T-cell (primary cell): ENCODE measurements around the gene AGAP3. TPM values are rescaled to one million over a fixed set of nuclear protein-coding genes. Genes with fewer than 3 reads are reported as not detected.

ENCODE experiments used
- ATAC-seq, 4 experiments: fragments of 200-7000 bp in 3 of 4; fragments of 150-1000 bp in 1 of 4; cut with Tn5 transposase; replicated peaks in 1 of 4; 1 replicate in 3 of 4; 2 replicates in 1 of 4; pipeline ENCODE4 v1.10.0; 2021; ENCODE audit warnings: moderate library complexity in 3 of 4, mild to moderate bottlenecking in 2 of 4, moderate number of reproducible peaks in 1 of 4
- CTCF ChIA-PET, 2 donors: fragments of 300-600 bp; sonication (Branson Sonifier 250); formaldehyde crosslinking; loops; one replicate each; lab custom pipeline; 2022; ENCODE audit warnings: antibody characterized with exemption in 2 of 2; lab: Charles Lee
- POLR2A ChIA-PET, 2 donors: fragments of 300-600 bp; sonication (Branson Sonifier 250); formaldehyde crosslinking; loops; one replicate each; lab custom pipeline; 2022; ENCODE audit warnings: antibody characterized with exemption in 2 of 2; lab: Charles Lee
- DNase-seq, 35 experiments: peaks; one replicate each; pipeline versions ENCODE4 v3.0.0 to v3.0.0-alpha.2; 2013 to 2023
- H3K27ac ChIP-seq: one replicate; pipeline ENCODE4 v1.5.1; 2013; ENCODE audit warnings: low read length
- H3K27me3 ChIP-seq, 2 experiments: replicated peaks in 1 of 2; 1 replicate in 1 of 2; 2 replicates in 1 of 2; pipeline versions ENCODE4 v1.6.1 to v1.7.0; 2013; ENCODE audit warnings: low read length in 1 of 2, mixed read lengths in 1 of 2; ENCODE audit not compliant: control insufficient read depth in 2 of 2, insufficient read depth in 2 of 2; ENCODE audit errors: extremely low read depth in 1 of 2
- H3K36me3 ChIP-seq, 2 donors: 1 replicate in 1 of 2; 2 replicates in 1 of 2; pipeline versions ENCODE4 v1.6.1 to v1.7.0; 2013; ENCODE audit warnings: low read length in 1 of 2; ENCODE audit not compliant: control insufficient read depth in 2 of 2, insufficient read depth in 1 of 2; ENCODE audit errors: extremely low read depth in 1 of 2
- H3K4me1 ChIP-seq, 2 experiments: 1 replicate in 1 of 2; 2 replicates in 1 of 2; pipeline versions ENCODE4 v1.6.1 to v1.7.0; 2013; ENCODE audit warnings: low read length in 2 of 2, mixed read lengths in 1 of 2; ENCODE audit not compliant: insufficient read depth in 2 of 2, control insufficient read depth in 1 of 2; ENCODE audit errors: extremely low read depth in 1 of 2
- H3K4me3 ChIP-seq, 2 donors: 1 replicate in 1 of 2; 2 replicates in 1 of 2; pipeline versions ENCODE4 v1.5.1 to v1.7.0; 2013; ENCODE audit warnings: mild to moderate bottlenecking in 2 of 2, low read length in 1 of 2, moderate library complexity in 1 of 2; ENCODE audit not compliant: control insufficient read depth in 1 of 2; ENCODE audit errors: extremely low read depth in 1 of 2
- H3K9me3 ChIP-seq: 2 replicates; pipeline ENCODE4 v1.7.0; 2013
- H3K27ac Mint-ChIP-seq, 2 donors: one replicate each; pipeline ENCODE4 v1.8.0; 2020 to 2021; ENCODE audit warnings: mild to moderate bottlenecking in 2 of 2, mixed read lengths in 2 of 2
- H3K27me3 Mint-ChIP-seq, 2 donors: one replicate each; pipeline ENCODE4 v1.8.0; 2021 to 2022; ENCODE audit warnings: mixed read lengths in 2 of 2
- H3K36me3 Mint-ChIP-seq: one replicate; pipeline ENCODE4 v1.8.0; 2021; ENCODE audit warnings: mixed read lengths
- H3K4me1 Mint-ChIP-seq, 3 donors: one replicate each; pipeline ENCODE4 v1.8.0; 2020 to 2022; ENCODE audit warnings: mixed read lengths in 3 of 3, mild to moderate bottlenecking in 1 of 3
- H3K4me3 Mint-ChIP-seq, 3 donors: one replicate each; pipeline ENCODE4 v1.8.0; 2020 to 2022; ENCODE audit warnings: mild to moderate bottlenecking in 3 of 3, mixed read lengths in 3 of 3, moderate library complexity in 3 of 3
- H3K9me3 Mint-ChIP-seq, 3 donors: one replicate each; pipeline ENCODE4 v1.8.0; 2020 to 2022; ENCODE audit warnings: mixed read lengths in 3 of 3
- WGBS: methylation state at CpG from one replicate; pipeline ENCODE4 v1.1.5; 2013; ENCODE audit warnings: missing lambda C conversion rate; ENCODE audit not compliant: insufficient coverage; 5-methylcytosine and 5-hydroxymethylcytosine counted together
- total RNA-seq, 35 experiments: library from RNA in 6 of 35; stranded (reverse) in 6 of 35; fragments of 120-200 nt in 1 of 35; gene quantifications; one replicate each; pipeline versions ENCODE4 v1.2.1 to v1.2.4 and lab custom pipeline; 2013 to 2026

Gene AGAP3
- total RNA-seq, 5 donors from 2014 or later (not counting 1 experiment from before 2014, with no cell fraction given): 28.2 to 67.3 (median 50.9) TPM

DNA sequence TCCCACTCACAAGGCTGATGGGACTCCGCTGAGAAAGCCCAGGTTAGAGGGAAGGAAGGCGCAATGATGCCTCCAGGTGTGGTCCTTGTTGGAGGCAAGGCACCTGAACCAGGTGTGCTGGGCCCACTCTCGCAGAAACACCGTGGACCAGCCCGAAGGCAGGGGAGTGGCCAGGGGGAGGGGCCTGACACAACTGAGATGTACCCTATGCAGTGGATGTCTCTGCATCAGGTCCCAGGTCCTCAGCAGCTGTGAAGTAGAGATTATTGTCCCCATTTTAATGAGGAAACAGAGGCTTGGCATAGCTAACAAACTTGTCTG, 49.2 kb downstream of the AGAP3 start:
- Mint-ChIP-seq H3K36me3 (peaks cover 38% of the 10 kb centered on the region), H3K27me3 (no peaks in the 10 kb centered on the region), H3K4me1 (no peaks in the 10 kb centered on the region), H3K9me3 (no peaks in the 10 kb centered on the region), H3K4me3 (no peak overlapping the region), H3K27ac (no peak overlapping the region)
- no peaks in the 10 kb centered on the region for H3K9me3 ChIP-seq
- no peaks in the 10 kb centered on the region for H3K27me3 ChIP-seq
- no peak for ATAC-seq
- H3K4me3 ChIP-seq: no peak overlapping the region
- CTCF ChIA-PET: no interaction called here
- DNase-seq: no peak
- peaks cover 0 to 9% of the 10 kb centered on the region in 2 donors for H3K36me3 ChIP-seq
- no peaks in the 10 kb centered on the region for H3K4me1 ChIP-seq
- POLR2A ChIA-PET: no interaction called here
- 98% methylated on average over 5 of the region's 5 CpGs for WGBS
- H3K27ac ChIP-seq: no peak overlapping the region

DNA sequence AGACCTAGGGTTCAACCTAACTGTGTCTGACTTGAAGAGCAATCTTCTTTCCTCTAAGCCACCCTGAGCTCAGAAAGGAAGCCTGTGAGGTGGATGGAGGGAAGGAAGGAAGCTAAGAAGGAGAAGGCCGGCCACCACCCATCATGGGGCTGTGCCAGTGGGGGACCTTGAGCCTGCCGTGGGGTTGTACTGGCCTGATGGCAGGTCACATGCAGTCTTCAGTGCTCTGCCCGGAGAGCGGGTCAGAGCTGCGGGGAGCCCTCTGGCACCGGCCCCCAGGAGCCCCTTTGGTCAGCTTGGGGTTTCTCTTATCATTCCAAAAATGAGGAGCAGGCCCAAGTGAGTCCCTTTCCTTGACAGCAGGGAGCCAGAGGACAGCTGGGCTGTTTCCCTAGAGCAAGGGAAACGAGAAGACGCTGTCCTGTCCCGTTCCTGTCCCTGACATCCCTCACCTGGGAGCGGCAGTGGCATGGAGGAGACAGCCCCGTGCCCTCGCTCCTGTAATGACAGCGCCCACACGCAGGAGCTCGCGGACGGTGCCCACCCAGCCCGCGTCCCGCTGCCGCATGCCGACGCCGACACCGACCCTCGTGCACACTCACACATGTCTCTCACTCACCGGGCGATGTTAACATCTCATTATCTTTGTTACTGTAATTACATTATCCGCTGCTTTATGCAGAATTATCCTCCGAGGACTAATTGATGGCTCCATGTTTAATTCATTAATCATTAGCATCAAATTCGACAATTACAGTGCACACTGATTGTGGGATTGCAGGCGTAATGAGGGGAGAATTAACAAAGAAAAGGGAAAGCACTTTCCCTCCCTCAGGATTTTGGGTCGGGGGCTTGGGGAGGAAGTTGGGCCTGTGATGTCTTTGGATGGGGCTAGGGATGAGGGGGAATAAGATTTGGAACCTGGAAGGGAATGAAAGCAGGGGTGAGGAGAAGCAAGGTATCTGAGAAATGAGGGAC, 49.9 kb downstream of the AGAP3 start:
- ChIA-PET CTCF (no interaction called here), POLR2A (no interaction called here)
- H3K27me3 ChIP-seq: no peaks in the 10 kb centered on the region
- Mint-ChIP-seq H3K27ac (no peak overlapping the region), H3K36me3 (peaks cover 37% of the 10 kb centered on the region), H3K4me1 (no peaks in the 10 kb centered on the region), H3K9me3 (no peaks in the 10 kb centered on the region), H3K4me3 (no peak overlapping the region), H3K27me3 (no peaks in the 10 kb centered on the region)
- no peak overlapping the region for H3K4me3 ChIP-seq
- no peak overlapping the region for H3K27ac ChIP-seq
- WGBS: 97% methylated on average over 27 of the region's 33 CpGs
- no peaks in the 10 kb centered on the region for H3K9me3 ChIP-seq
- no peaks in the 10 kb centered on the region for H3K4me1 ChIP-seq
- DNase-seq: no peak
- ATAC-seq: no peak
- H3K36me3 ChIP-seq: peaks cover 0 to 9% of the 10 kb centered on the region in 2 donors

DNA sequence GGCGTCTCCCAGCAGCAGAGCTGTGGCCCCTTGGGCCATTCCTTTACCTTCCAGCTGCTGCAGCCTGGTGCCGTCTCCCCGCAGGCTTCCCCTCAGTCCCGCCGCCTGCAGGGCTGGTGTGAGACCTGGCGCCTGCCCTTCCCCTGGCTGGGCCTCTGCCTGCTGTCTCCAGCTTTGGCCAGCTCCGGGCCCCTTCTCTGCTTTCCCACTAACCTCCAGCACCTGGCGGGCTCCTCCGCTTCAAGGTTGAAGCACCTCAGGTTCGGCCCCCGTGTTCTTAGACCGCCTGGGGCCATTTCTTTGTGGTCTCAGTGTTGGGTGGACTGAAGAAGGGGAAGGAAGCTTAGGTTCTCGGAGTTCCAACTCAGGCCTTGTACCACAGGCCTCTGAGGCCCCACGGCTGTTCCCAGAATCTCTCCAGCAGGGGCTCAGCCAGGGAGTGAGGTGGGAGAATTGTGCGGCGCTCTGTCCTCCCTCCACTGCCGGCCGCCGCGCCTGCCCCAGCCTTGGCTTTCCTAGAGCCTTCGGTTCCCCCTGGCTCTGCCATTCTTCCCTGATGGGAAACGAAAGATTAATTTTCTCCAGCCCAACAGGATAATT, 50.9 kb downstream of the AGAP3 start:
- CTCF ChIA-PET: no interaction called here
- no peaks in the 10 kb centered on the region for H3K9me3 ChIP-seq
- POLR2A ChIA-PET: no interaction called here
- no peaks in the 10 kb centered on the region for H3K4me1 ChIP-seq
- 88% methylated on average over 7 of the region's 22 CpGs for WGBS
- Mint-ChIP-seq H3K36me3 (peaks cover 40% of the 10 kb centered on the region), H3K4me3 (no peak overlapping the region), H3K27ac (no peak overlapping the region), H3K9me3 (no peaks in the 10 kb centered on the region), H3K27me3 (no peaks in the 10 kb centered on the region), H3K4me1 (no peaks in the 10 kb centered on the region)
- ATAC-seq (no peak), DNase-seq (no peak)
- H3K27ac ChIP-seq: no peak overlapping the region
- H3K36me3 ChIP-seq: peaks cover 0 to 7% of the 10 kb centered on the region in 2 donors
- H3K4me3 ChIP-seq: no peak overlapping the region
- no peaks in the 10 kb centered on the region for H3K27me3 ChIP-seq

DNA sequence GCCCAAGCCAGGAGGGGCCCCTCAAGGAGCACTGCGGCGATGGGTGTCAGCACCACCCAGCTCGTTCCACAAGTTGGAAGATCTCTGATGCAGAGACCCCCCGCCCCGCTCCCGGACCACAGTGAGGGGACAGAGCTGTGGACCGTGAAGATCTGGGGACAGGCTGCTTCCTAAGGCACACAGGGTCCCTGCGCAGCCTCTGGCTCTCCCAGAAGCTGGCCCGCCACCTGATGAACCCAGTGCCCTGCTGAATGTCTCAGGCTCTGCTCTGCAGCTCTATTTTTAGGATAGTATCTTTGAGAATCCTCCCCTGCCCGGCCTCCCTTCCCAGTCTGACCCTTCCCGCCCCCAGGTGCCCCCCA, 51.5 kb downstream of the AGAP3 start:
- H3K9me3 ChIP-seq: no peaks in the 10 kb centered on the region
- 93% methylated on average over 10 of the region's 11 CpGs for WGBS
- no peak overlapping the region for H3K27ac Mint-ChIP-seq
- ChIA-PET CTCF (no interaction called here), POLR2A (no interaction called here)
- H3K27ac ChIP-seq: no peak overlapping the region
- DNase-seq (no peak), ATAC-seq (no peak)
- H3K27me3 ChIP-seq: no peaks in the 10 kb centered on the region
- H3K27me3 Mint-ChIP-seq: no peaks in the 10 kb centered on the region
- H3K4me3 Mint-ChIP-seq: no peak overlapping the region
- H3K4me1 ChIP-seq: no peaks in the 10 kb centered on the region
- no peaks in the 10 kb centered on the region for H3K4me1 Mint-ChIP-seq
- peaks cover 39% of the 10 kb centered on the region for H3K36me3 Mint-ChIP-seq
- H3K9me3 Mint-ChIP-seq: no peaks in the 10 kb centered on the region
- H3K4me3 ChIP-seq: no peak overlapping the region
- peaks cover 0 to 6% of the 10 kb centered on the region in 2 donors for H3K36me3 ChIP-seq

DNA sequence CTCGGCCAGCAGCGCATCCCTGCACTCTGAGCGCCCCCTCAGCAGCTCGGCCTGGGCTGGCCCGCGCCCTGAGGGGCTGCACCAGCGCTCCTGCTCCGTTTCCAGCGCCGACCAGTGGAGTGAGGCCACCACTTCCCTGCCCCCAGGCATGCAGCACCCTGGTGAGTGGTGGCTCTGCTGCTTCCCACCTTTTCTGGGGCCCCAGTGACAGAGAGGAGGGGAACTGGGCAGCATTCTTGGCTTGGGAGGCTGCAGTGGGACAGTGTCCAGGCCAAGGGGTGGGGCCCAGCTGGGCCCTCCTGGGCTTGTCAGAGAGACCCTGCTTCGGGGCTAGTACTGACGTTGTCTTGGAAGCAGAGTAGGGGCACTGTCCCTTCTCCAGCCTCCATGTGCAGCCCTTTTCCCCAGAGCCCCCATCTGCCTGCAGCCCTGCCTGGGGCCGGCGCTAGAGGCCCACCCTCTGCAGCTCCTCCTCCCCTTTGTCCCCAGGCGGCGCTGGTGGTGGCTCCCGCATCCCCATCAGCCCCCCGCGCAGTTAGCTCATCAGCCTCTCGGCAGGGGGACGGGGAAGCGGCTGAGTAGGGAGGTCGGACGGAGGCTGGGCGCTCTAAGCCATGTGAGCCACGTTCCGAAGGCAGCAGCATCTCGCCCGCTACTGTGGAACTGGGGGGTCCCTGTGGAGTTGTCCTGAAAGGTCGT, 52.0 kb downstream of the AGAP3 start:
- CTCF ChIA-PET: no interaction called here
- Mint-ChIP-seq H3K4me3 (no peak overlapping the region), H3K9me3 (no peaks in the 10 kb centered on the region), H3K4me1 (no peaks in the 10 kb centered on the region), H3K36me3 (peaks cover 42% of the 10 kb centered on the region), H3K27ac (no peak overlapping the region), H3K27me3 (no peaks in the 10 kb centered on the region)
- no peaks in the 10 kb centered on the region for H3K27me3 ChIP-seq
- H3K9me3 ChIP-seq: no peaks in the 10 kb centered on the region
- DNase-seq: no peak
- H3K36me3 ChIP-seq: peaks cover 0 to 6% of the 10 kb centered on the region in 2 donors
- POLR2A ChIA-PET: interaction anchor here in 1 of 2 donors (0.5 kb wide), 1 partner anchor 196 kb away, joined by 3 read pairs; no protein-coding TSS in a partner anchor
- ATAC-seq: no peak
- H3K4me1 ChIP-seq: no peaks in the 10 kb centered on the region
- H3K4me3 ChIP-seq: no peak overlapping the region
- 91% methylated on average over 18 of the region's 30 CpGs for WGBS
- H3K27ac ChIP-seq: no peak overlapping the region

DNA sequence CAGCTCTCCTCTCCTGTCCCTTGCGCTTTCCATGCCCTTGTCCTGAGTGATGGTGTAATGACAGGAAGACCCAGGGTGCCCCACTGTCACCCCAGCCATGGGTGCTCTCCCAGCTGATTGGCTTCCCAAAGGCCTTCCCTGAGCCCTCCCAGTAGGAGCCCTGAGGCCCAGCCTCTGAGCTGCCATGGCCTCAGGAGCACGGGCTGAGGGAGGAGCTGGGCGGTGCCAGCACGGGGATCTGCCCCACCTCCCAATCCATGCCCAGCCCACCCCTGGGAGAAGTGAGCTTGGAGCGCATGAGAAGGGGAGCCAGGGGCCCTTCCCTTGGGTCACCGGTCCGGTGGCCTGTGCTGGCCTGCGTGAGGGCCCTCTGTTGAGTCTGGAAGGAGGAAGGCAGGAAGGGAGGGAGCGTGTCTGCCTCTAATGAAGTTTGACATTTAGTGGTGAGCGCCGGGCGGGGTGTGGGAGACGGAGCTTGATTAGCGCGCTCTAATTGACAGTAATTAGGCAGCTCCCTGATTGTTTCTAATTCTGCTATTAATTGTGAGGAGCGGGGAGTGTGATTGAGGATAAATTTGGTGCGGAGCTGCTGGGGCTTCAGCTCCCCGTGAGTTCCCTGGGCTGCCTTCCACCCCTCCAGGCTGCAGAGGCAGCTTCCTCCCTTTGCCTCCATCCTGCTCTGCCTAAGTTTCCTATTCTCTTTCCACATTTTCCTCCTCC, 53.0 kb downstream of the AGAP3 start:
- Histone ChIP-seq H3K4me1 (no peaks in the 10 kb centered on the region), H3K9me3 (no peaks in the 10 kb centered on the region), H3K27ac (no peak overlapping the region), H3K36me3 (peaks cover 0 to 7% of the 10 kb centered on the region in 2 donors), H3K4me3 (no peak overlapping the region), H3K27me3 (no peaks in the 10 kb centered on the region)
- DNase-seq (no peak), ATAC-seq (no peak)
- ChIA-PET POLR2A (interaction anchor here in 1 of 2 donors (0.5 kb wide), 1 partner anchor 195 kb away, joined by 3 read pairs; no protein-coding TSS in a partner anchor), CTCF (no interaction called here)
- H3K9me3 Mint-ChIP-seq: no peaks in the 10 kb centered on the region
- H3K27me3 Mint-ChIP-seq: no peaks in the 10 kb centered on the region
- WGBS: 97% methylated on average over 11 of the region's 18 CpGs
- peaks cover 46% of the 10 kb centered on the region for H3K36me3 Mint-ChIP-seq
- H3K4me3 Mint-ChIP-seq: no peak overlapping the region
- H3K4me1 Mint-ChIP-seq: no peaks in the 10 kb centered on the region
- no peak overlapping the region for H3K27ac Mint-ChIP-seq
